H1 (cell line): ENCODE measurements around the gene RASGRP4. TPM values are rescaled to one million over a fixed set of nuclear protein-coding genes. Genes with fewer than 3 reads are reported as not detected.

Source experiments
- ASH2L ChIP-seq: fragments of 200-600, 300-600 bp; sonication (generic); IDR thresholded peaks from one replicate; pipeline ENCODE4 v1.7.1; 2017; ENCODE audit warnings: low read length
- CHD7 ChIP-seq: fragments of 300-600 bp; sonication (generic); IDR thresholded peaks from 2 replicates; pipeline ENCODE4 v1.7.1; 2012; ENCODE audit warnings: low read length, moderate library complexity, mild to moderate bottlenecking, inconsistent platforms; ENCODE audit not compliant: insufficient replicate concordance
- CTBP2 ChIP-seq: IDR thresholded peaks from 2 replicates; pipeline ENCODE4 v1.7.0; 2011; ENCODE audit warnings: borderline replicate concordance, mild to moderate bottlenecking, moderate library complexity, mixed read lengths, low read length; ENCODE audit not compliant: insufficient read depth, insufficient read length
- GABPA ChIP-seq: IDR thresholded peaks from 2 replicates; pipeline ENCODE4 v1.6.1; 2011; ENCODE audit warnings: mild to moderate bottlenecking, low read length, moderate library complexity, borderline replicate concordance; ENCODE audit not compliant: insufficient read depth
- HDAC6 ChIP-seq: IDR thresholded peaks from one replicate; pipeline ENCODE4 v1.7.1; 2012; ENCODE audit warnings: low read depth, mild to moderate bottlenecking, inconsistent platforms, low read length, moderate library complexity
- POLR2AphosphoS5 ChIP-seq: IDR thresholded peaks from 2 replicates; pipeline ENCODE4 v1.6.1; 2011; ENCODE audit warnings: low read depth, low read length
- ZNF274 ChIP-seq: IDR thresholded peaks from 2 replicates; pipeline ENCODE4 v1.7.0; 2012; ENCODE audit warnings: low read length, borderline replicate concordance; ENCODE audit errors: extremely low read depth
- polyA plus RNA-seq, 7 experiments: library from polyadenylated mRNA; depleted of rRNA in 3 of 7; stranded (reverse) in 5 of 7; unstranded in 2 of 7; fragments of >200 nt in 5 of 7; fragments of 200-250 nt in 2 of 7; gene quantifications; 1 replicate in 5 of 7; 2 replicates in 1 of 7; 4 replicates in 1 of 7; pipeline versions ENCODE4 v1.2.1 to v1.2.3, GENCODE V29; 2011 to 2013; ENCODE audit warnings: missing spikeins in 2 of 7, mixed read lengths in 2 of 7
- total RNA-seq: library from RNA; stranded (reverse); fragmentation: NEBNext Ultra II Directional; extraction: Animal tissue kit (Norgen Biotek cat#: 25700); gene quantifications from 2 replicates; pipeline ENCODE4 v1.2.1, GENCODE V29; 2021

RASGRP4 gene
- total and polyA plus RNA-seq, 2 of the 8 experiments (the other 6 are each of a cell fraction or from before 2014, with no cell fraction given): 1.9 to 3.1 TPM

- TF ChIP-seq CHD7 (no peak), HDAC6 (no peak), ASH2L (no peak), CTBP2 (no peak), ZNF274 (no peak), GABPA (no peak), POLR2AphosphoS5 (no peak)
Observed at GRCh38 chr19:38430931-38431330, 4.9 kb upstream of the RASGRP4 start (continued).
